ENCODE results near the gene AQP6.

GRCh38 chr12:49976557-49976956, 3.8 kb downstream of the AQP6 start:
- TF ChIP-seq POLR2AphosphoS5 (IDR thresholded peaks at IDR 0.05) = no peak
- TF ChIP-seq CTCF (IDR thresholded peaks at IDR 0.05) = no peak
